Astrocyte (in vitro differentiated cells and primary cell): Measurements from ENCODE around the gene ITPR2.

ENCODE experiments used
- EZH2 ChIP-seq: IDR thresholded peaks from 2 replicates; pipeline ENCODE4 v1.6.1; 2012; ENCODE audit warnings: mild to moderate bottlenecking, low read length, inconsistent platforms; ENCODE audit not compliant: insufficient read depth
- TF ChIP-seq, protein P1 (sequence below): IDR thresholded peaks from 2 replicates; pipeline ENCODE4 v1.5.1; 2011; ENCODE audit warnings: low read depth, mild to moderate bottlenecking, inconsistent platforms, low read length, moderate library complexity; ENCODE audit not compliant: insufficient read depth

DNA sequence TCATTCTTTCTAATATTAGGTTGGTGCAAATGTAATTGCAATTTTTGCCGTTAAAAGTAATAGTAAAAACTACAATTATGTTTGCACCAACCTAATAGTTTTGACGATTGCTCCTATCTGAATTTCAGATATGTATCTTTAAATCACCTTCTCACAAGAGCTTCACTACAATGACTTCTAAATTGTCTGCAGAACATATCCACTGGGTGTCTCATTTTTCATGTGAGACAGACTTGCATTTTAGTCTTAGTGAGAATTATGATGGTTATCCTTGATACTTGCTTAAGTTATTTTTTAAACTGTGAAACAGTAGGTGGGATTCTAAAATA is 84.6 kb downstream of the ITPR2 start:
- TF ChIP-seq, protein P1, sequence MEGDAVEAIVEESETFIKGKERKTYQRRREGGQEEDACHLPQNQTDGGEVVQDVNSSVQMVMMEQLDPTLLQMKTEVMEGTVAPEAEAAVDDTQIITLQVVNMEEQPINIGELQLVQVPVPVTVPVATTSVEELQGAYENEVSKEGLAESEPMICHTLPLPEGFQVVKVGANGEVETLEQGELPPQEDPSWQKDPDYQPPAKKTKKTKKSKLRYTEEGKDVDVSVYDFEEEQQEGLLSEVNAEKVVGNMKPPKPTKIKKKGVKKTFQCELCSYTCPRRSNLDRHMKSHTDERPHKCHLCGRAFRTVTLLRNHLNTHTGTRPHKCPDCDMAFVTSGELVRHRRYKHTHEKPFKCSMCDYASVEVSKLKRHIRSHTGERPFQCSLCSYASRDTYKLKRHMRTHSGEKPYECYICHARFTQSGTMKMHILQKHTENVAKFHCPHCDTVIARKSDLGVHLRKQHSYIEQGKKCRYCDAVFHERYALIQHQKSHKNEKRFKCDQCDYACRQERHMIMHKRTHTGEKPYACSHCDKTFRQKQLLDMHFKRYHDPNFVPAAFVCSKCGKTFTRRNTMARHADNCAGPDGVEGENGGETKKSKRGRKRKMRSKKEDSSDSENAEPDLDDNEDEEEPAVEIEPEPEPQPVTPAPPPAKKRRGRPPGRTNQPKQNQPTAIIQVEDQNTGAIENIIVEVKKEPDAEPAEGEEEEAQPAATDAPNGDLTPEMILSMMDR, result no peak
- TF ChIP-seq EZH2, result no peak
